T-helper 1 cell (primary cell): ENCODE results near the gene RASGEF1B.
"Not testable (repeated sequence)": the region's sequence is repeated elsewhere in the genome, so short reads cannot be mapped to it uniquely, and the experiment has no call there.

Source experiments
- DNase-seq, 5 donors: peaks; one replicate each; pipeline ENCODE4 v3.0.0-alpha.2; 2012 to 2020

The RASGEF1B gene

GRCh38 chr4:81429031-81429430 is 42.7 kb downstream of the RASGEF1B start:
- DNase-seq, result no peak

DNA sequence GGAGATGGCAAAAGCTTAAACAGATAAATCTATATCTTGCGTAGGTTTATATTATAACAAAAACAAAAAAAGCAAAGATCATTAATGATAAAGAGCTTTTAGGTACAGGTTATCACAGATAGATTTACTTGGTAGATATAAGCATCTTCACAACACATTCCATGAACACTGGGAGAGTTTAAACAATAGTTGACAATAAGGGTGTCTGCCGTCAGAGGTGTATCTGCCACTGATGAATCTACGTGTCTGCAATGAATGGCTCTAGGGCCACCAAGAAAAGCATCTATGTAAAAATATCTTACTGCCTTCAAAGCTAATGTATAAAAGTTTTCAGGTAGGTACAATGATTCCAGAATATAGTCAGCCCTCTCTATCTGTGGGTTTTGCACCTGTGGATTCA is 43.7 kb downstream of the RASGEF1B start:
- no peak for DNase-seq

- no peak for DNase-seq
Measured at GRCh38 chr4:81427344-81427821, 44.3 kb downstream of the RASGEF1B start.

DNA sequence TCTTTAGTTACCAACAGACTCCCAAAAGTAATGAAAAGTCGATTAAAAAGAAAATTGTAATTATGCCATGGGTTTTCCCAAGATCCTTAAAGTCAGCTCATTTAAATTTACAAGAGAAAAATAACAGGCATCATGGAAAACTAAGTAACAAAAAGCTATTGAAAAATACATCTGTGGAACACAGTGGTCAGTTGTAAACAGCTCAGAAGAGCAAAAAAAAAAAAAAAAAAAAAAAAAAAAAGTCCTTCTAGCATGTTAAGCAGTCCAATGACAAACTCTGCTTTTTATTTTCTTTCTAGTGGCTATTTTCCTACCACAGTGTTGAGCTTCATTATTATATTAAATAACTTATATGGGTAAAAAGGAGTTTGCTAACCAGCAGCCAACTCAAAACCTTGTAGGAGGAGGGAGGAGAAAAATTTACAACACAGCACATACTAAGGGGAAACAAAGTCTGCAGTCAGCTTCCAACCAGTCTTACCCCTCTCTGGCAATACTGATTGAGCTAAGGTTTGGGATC is 44.9 kb downstream of the RASGEF1B start:
- DNase-seq, result no peak

DNA sequence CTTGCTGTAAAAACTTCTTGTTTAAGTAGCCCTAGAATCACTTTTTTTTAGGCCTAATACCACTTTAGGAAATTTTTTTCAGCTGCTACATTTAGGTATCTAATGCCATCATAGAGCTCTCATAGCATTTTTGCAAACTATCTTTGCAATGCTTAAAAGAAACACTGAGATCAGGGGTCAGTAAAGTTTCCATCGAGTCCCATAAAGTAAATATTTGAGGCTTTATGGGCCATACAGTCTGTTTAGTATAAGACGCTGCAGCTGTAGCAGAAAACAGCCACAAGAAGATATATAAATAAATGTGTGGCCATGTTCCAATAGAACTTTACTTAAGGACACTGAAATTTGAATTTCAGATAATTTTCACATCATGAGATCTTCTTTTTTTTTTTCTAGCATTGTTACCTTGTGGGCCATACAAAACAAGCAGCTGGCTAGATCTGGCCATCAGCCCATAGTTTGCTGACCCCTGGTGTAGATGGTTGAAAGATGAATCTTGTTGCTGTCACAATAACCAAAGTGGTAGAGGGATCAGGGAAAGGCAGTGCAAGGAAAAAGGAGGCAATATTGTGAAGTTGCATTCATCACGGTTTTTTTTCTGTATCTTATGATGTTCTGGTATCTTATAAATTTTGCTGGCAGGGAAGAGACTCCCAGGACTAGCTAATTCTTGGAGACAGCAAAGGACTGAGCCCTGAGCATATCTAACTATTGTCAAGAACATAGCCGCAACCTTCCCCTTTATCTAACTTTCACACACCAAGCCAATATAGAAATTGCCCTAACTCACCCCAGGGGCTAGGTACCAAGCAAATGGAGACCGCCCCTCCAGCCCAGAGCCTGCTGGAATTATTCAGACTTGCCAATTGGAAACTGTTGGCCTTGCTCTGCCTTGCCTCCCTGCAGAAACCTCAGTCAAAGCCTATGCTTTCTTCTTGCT is 46.6 kb downstream of the RASGEF1B start:
- DNase-seq, result no peak

DNA sequence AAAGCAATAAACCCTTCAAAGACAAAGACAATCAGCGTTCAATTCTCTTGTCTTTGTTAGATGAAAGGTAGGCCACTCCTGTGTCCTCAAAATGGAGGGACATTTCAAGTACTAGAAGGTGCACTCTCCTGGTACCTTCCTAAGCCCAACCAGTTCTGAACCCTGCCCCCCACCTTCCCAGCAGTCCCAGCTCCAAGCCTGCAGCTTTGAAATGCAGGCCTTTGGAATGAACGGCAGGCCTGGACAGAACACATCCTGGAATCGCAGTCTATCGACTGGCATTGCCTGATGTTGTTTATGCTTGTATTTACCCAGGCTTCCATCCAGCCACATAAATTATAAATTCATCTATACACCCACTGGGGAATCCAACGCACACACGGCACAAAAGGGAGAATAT is 47.4 kb downstream of the RASGEF1B start:
- DNase-seq, result no peak

GRCh38 chr4:81422595-81422994 is 49.1 kb downstream of the RASGEF1B start:
- no peak for DNase-seq

DNA sequence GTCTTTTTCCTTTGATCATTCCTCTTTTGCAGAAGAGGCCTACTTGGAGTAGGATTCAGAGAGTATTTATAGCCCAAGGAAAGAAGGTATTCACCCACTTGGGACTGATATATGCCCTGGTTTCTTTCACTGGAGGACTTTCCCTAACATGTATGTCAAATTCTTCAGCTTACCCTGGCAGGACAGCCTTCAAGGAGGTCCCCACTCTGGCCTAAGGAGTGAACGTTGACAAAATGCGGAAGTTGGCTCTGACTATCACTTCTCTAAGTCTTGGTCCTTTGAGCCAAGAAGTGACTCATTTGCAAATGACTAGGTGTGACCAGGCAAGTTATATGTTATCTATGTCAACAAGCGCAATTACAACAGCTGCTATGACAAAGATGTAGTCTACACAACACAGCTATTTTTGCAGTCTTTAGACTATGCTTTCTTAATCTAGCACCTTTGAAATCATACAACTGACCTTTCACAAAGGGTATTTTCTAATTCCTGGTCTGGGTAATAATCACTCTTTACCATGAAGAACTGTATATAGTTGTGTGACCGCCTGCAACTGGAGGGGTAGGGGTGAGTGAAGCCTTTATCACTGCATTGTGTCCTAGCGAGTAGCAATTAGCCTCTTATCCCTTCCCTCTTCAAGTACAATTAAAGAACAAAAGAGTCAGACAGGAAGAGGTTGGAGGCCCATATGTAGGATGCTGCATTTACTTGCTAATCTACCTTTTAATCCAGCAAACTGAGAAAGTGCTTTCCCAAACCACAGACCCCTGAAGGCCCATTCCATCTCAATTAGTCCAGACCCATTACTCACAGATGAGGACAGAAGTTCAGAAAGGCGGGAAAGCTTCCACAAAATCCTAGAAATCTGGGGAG is 50.1 kb downstream of the RASGEF1B start:
- DNase-seq, result no peak

- DNase-seq, result no peak
Measured at GRCh38 chr4:81418572-81418971, 53.1 kb downstream of the RASGEF1B start.

DNA sequence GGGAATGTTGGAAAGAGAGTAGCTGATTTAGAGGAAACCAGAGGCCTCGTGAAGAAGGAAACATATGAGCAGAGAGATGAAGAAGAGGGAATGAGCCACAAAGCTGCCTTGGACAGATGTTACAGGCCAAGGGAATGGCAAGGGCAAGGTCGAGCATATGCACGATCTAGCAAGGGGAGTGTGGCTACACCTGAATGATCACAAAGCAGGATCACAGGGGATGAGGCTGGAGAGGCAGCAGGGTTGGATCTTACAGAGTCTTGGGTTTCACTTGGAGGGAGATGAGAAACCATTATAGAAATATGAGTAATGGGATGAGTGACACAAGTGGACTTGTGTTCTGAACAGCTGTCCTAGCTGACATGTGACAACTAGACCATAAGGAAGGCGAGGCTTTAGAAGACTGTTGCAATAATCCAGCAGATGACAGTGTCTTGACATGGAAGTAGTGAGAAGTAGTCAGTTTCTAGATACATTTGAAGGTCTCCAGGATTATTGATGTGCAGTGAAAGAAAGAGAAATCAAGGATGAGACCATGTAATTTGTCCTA is 58.7 kb downstream of the RASGEF1B start:
- DNase-seq, result no peak

GRCh38 chr4:81410680-81411079 is 61.0 kb downstream of the RASGEF1B start:
- DNase-seq, result no peak

- DNase-seq, result no peak
Measured at GRCh38 chr4:81409836-81410235, 61.9 kb downstream of the RASGEF1B start.

- no peak for DNase-seq
Measured at GRCh38 chr4:81408341-81408740, 63.4 kb downstream of the RASGEF1B start.

- DNase-seq, result no peak
Measured at GRCh38 chr4:81407726-81408125, 64.0 kb downstream of the RASGEF1B start.

GRCh38 chr4:81406481-81406880 is 65.2 kb downstream of the RASGEF1B start:
- DNase-seq, result not testable (repeated sequence)

DNA sequence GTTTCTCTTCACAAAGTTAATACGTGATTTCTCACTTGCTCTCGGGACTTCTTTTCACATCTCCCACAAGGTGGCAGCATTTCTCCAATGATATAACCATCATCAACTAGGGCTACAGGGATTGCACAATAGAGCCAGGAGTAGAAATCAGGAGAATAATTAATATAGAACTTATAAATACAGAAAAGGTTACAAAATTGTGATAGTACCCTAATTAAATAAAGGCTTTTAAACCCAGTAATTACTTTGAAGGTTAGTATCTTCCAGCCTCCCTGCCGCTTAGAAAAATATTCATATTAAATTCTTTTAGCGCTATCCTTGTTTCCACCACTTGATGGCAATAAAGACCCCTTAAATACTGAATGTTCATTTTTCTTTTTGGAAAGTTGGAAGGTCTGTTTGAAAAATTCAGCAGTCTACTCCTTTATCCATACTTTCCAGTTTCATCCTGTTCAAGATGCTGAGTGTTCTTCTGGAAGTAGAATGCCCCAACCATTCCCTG is 65.8 kb downstream of the RASGEF1B start:
- peak in 4 of 5 donors; percentile 6 to 61 (median 40) for DNase-seq

GRCh38 chr4:81404741-81405140 is 67.0 kb downstream of the RASGEF1B start:
- no peak for DNase-seq

DNA sequence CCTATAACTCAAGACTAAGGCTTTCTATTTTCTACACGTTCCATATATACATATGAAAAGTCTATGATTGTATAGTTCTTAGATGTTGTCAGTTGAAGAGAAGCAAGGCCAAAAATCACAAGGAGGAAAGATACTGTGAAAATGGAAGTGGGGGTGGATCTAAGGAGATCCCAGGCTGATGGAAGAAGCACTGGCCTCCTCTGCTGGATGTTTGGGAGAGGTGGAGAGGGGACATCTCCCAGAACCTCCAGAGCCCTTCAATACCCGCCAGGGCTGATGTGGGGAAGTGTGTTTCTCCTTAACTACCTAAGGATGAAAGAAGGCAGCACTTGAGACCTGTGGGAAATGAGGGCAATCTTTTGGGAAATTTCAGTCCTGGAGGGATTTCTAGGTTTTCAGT is 67.4 kb downstream of the RASGEF1B start:
- DNase-seq, result no peak

DNA sequence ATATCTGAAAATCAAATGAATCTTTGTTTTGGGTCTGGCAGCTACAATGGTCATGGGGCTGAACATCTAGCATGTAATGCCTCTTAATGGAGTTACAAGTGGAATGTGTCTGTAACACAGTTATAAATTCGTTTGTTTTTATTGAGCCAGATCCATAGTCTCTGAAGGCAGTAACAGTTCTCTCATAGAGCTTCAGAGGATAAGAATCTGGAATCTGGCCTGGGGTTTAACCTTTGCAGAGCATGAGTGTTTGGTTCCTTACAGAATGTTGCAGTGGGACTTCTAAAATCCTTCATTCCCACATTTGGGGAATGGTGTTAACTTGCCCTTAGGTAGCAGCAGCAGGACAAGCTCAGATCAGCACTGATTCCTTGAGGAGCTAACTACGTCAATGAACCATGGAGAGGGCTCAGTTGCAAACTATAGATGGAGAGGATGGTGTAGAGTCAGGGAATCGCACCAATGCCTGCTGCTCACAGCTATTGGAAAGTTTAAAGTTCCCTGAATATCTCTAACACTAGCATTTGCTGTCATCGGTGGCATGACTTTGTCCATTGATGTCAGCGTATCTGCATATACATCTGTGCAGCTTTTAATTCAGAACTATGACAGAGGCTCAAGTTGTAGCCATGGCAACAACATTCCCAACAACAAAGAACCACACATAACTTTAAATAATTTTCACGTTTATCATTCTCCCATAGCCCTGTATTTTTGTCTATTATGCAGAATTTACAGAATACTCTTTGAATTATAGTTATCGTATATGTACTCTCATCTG is 72.2 kb downstream of the RASGEF1B start:
- DNase-seq, result no peak

DNA sequence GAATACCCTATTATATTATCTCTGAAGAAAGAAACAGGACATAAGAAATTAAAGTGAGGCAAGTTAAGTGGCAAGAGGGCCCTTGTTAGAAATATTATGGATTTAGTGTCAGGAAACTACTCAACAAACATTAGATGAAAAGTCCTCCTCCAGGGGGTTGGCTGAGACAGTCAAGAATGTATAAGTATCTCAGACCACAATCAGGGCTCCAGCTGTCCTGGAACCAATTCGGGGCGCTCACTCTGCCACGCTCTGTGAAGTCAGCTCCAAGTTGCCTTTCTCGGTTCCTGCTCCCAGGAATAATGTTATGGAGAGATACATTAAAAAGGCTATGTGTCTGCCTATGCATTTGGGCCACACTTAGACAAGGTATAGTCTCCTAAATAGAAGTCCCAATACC is 73.3 kb downstream of the RASGEF1B start:
- DNase-seq, result no peak

DNA sequence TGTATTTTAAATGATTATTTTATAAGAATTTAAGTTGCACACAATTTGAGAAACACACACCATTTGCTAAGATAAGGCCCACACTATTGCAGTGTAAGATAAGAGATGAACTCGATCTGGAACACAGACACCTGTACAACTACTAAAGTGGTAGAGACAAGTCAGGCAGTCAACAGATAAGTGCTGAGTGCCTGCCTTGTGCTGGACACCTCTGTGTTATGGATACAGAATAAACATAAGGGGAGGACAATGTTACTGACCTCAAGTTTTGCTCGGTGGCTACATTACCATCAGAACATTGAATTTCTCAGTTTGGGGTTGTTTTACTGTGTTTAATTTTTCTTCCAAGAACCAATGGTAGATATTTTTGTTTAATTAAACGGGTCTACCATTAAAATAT is 74.1 kb downstream of the RASGEF1B start:
- DNase-seq, result no peak

- no peak for DNase-seq
Measured at GRCh38 chr4:81395239-81395638, 76.5 kb downstream of the RASGEF1B start.
